SU-DHL-6 (cell line): Measurements from ENCODE around the gene SAP30.

Experiments used
- H2AFZ ChIP-seq: fragments of 200-600 bp; sonication (generic); 2 replicates; pipeline ENCODE4 v1.6.1; 2014; ENCODE audit warnings: low read depth, mild to moderate bottlenecking, moderate library complexity, mixed read lengths, antibody characterized with exemption, low read length; ENCODE audit not compliant: severe bottlenecking
- H3F3A ChIP-seq: fragments of 200-600 bp; shearing (Covaris generic); 2 replicates; pipeline ENCODE4 v1.6.0; 2016; ENCODE audit warnings: antibody characterized with exemption, mild to moderate bottlenecking; ENCODE audit not compliant: insufficient read depth
- H3K27ac ChIP-seq: fragments of 200-600 bp; sonication (generic); 2 replicates; pipeline ENCODE4 v1.5.1; 2016; ENCODE audit warnings: low read depth, mild to moderate bottlenecking, low read length, moderate library complexity, mixed read lengths
- H3K27me3 ChIP-seq: fragments of 200-600 bp; sonication (generic), shearing (Covaris generic); 2 replicates; pipeline ENCODE4 v1.6.0; 2014; ENCODE audit warnings: mild to moderate bottlenecking, low read length
- H3K36me3 ChIP-seq: fragments of 200-600 bp; sonication (generic); 2 replicates; pipeline ENCODE4 v1.6.1; 2014; ENCODE audit warnings: mild to moderate bottlenecking, low read length, mixed read lengths
- H3K4me2 ChIP-seq: fragments of 300-600, 200-600 bp; shearing (Covaris generic), sonication (generic); 2 replicates; pipeline ENCODE4 v1.6.0; 2014; ENCODE audit warnings: low read length, low read depth, mild to moderate bottlenecking; ENCODE audit not compliant: poor library complexity, severe bottlenecking
- H3K4me3 ChIP-seq: fragments of 200-600 bp; sonication (generic); 2 replicates; pipeline ENCODE4 v1.5.1; 2014; ENCODE audit warnings: antibody characterized with exemption, low read length, mild to moderate bottlenecking, mixed read lengths; ENCODE audit not compliant: insufficient read depth, poor library complexity, severe bottlenecking
- H3K79me2 ChIP-seq: fragments of 200-600 bp; sonication (generic); 2 replicates; pipeline ENCODE4 v1.6.1; 2014; ENCODE audit warnings: mild to moderate bottlenecking, low read length, moderate library complexity; ENCODE audit not compliant: insufficient read depth
- H3K9ac ChIP-seq: fragments of 200-600 bp; sonication (generic); 2 replicates; pipeline ENCODE4 v1.7.0; 2014; ENCODE audit warnings: mild to moderate bottlenecking, low read length
- H3K9me2 ChIP-seq: fragments of 200-600 bp; sonication (generic); replicated peaks from 2 replicates; pipeline ENCODE4 v1.6.1; 2014; ENCODE audit warnings: low read length; ENCODE audit not compliant: insufficient read depth
- H3K9me3 ChIP-seq: fragments of 200-600 bp; sonication (generic); 2 replicates; pipeline ENCODE4 v1.6.1; 2014; ENCODE audit warnings: low read length, mixed read lengths; ENCODE audit not compliant: insufficient read depth
- H4K20me1 ChIP-seq: fragments of 200-600 bp; sonication (generic); 2 replicates; pipeline ENCODE4 v1.6.1; 2014; ENCODE audit warnings: low read depth, mild to moderate bottlenecking, antibody characterized with exemption, low read length, moderate library complexity, mixed read lengths
- CTCF ChIP-seq: fragments of 200-600 bp; sonication (generic); IDR thresholded peaks from one replicate; pipeline ENCODE4 v1.5.1; 2017; ENCODE audit warnings: antibody characterized with exemption, mild to moderate bottlenecking, low read length, moderate library complexity; ENCODE audit not compliant: insufficient read depth, poor library complexity, severe bottlenecking
- EZH2phosphoT487 ChIP-seq: fragments of 200-600 bp; sonication (generic), shearing (Covaris generic); conservative IDR thresholded peaks from 2 replicates; pipeline ENCODE4 v1.6.1; 2018; ENCODE audit warnings: mild to moderate bottlenecking, antibody characterized with exemption, low read length, moderate library complexity, mixed read lengths

SAP30 gene

GRCh38 chr4:173346074-173346473 lies 24.7 kb upstream of the SAP30 start:
- Histone ChIP-seq H3K4me2 (no peak overlapping the region), H3K27ac (no peak overlapping the region), H3F3A (no peaks in the 10 kb centered on the region), H3K79me2 (no peaks in the 10 kb centered on the region), H3K9me3 (no peaks in the 10 kb centered on the region), H3K9me2 (no peaks in the 10 kb centered on the region), H3K9ac (no peak overlapping the region), H3K36me3 (no peaks in the 10 kb centered on the region), H2AFZ (no peak overlapping the region), H4K20me1 (no peaks in the 10 kb centered on the region), H3K27me3 (no peaks in the 10 kb centered on the region), H3K4me3 (no peak overlapping the region)
- TF ChIP-seq CTCF, result no peak
- TF ChIP-seq EZH2phosphoT487, result no peak

- TF ChIP-seq CTCF (no peak), EZH2phosphoT487 (no peak)
- H3F3A ChIP-seq, result no peaks in the 10 kb centered on the region
- H3K27me3 ChIP-seq, result no peaks in the 10 kb centered on the region
These were observed 23.3 kb upstream of the SAP30 start for GRCh38 chr4:173347467-173347866.

GRCh38 chr4:173357939-173358338 lies 12.8 kb upstream of the SAP30 start:
- Histone ChIP-seq H4K20me1 (no peaks in the 10 kb centered on the region), H3K27ac (no peak overlapping the region), H3K4me2 (no peak overlapping the region), H3K9me2 (no peaks in the 10 kb centered on the region), H3K36me3 (0 out of 2 replicates have a peak, but pooled peaks cover 4% of the 10 kb centered on the region), H3F3A (no peaks in the 10 kb centered on the region), H3K27me3 (no peaks in the 10 kb centered on the region), H3K9ac (no peak overlapping the region), H3K79me2 (no peaks in the 10 kb centered on the region), H2AFZ (no peak overlapping the region), H3K4me3 (no peak overlapping the region), H3K9me3 (no peaks in the 10 kb centered on the region)
- no peak for TF ChIP-seq CTCF
- TF ChIP-seq EZH2phosphoT487, result no peak

More at GRCh38 chr4:173347467-173347866, 23.3 kb upstream of the SAP30 start:
- Histone ChIP-seq H3K79me2 (no peaks in the 10 kb centered on the region), H4K20me1 (no peaks in the 10 kb centered on the region), H3K9me2 (no peaks in the 10 kb centered on the region), H2AFZ (no peak overlapping the region), H3K9ac (no peak overlapping the region), H3K4me3 (no peak overlapping the region), H3K4me2 (no peak overlapping the region), H3K36me3 (no peaks in the 10 kb centered on the region), H3K9me3 (no peaks in the 10 kb centered on the region), H3K27ac (no peak overlapping the region)
